ENCODE results near the gene MAX.
"Not testable (repeated sequence)": the region's sequence is repeated elsewhere in the genome, so short reads cannot be mapped to it uniquely, and the experiment has no call there.

MAX gene

GRCh38 chr14:65104791-65105190 is 2.5 kb upstream of the MAX start:
- no peak for DNase-seq (ENCODE audit: low read depth)

GRCh38 chr14:65103150-65103760 is 938 bp upstream of the MAX start:
- DNase-seq (ENCODE audit: low read depth), result no peak

GRCh38 chr14:65101631-65102440 is 481 bp downstream of the MAX start:
- DNase-seq (ENCODE audit: low read depth), result peak; percentile 18

- DNase-seq (ENCODE audit: low read depth), result no peak
Measured at GRCh38 chr14:65100922-65101541, 1.3 kb downstream of the MAX start.

GRCh38 chr14:65098586-65098985 is 3.7 kb downstream of the MAX start:
- no peak for DNase-seq (ENCODE audit: low read depth)

GRCh38 chr14:65096323-65097089 is 5.8 kb downstream of the MAX start:
- no peak for DNase-seq (ENCODE audit: low read depth)

GRCh38 chr14:65095633-65096205 is 6.6 kb downstream of the MAX start:
- no peak for DNase-seq (ENCODE audit: low read depth)

- DNase-seq (ENCODE audit: low read depth), result no peak
Measured at GRCh38 chr14:65092349-65092748, 10.0 kb downstream of the MAX start.

GRCh38 chr14:65087835-65088234 is 14.5 kb downstream of the MAX start:
- DNase-seq (ENCODE audit: low read depth), result not testable (repeated sequence)

- DNase-seq (ENCODE audit: low read depth), result not testable (repeated sequence)
Measured at GRCh38 chr14:65086686-65087085, 15.6 kb downstream of the MAX start.

GRCh38 chr14:65084554-65085505 is 17.5 kb downstream of the MAX start:
- no peak for DNase-seq (ENCODE audit: low read depth)

GRCh38 chr14:65082930-65083329 is 19.4 kb downstream of the MAX start:
- DNase-seq (ENCODE audit: low read depth), result no peak

GRCh38 chr14:65080960-65081747 is 21.2 kb downstream of the MAX start:
- DNase-seq (ENCODE audit: low read depth), result no peak

GRCh38 chr14:65079768-65080167 is 22.5 kb downstream of the MAX start:
- DNase-seq (ENCODE audit: low read depth), result no peak

- DNase-seq (ENCODE audit: low read depth), result no peak
Measured at GRCh38 chr14:65079201-65079600, 23.1 kb downstream of the MAX start.

- DNase-seq (ENCODE audit: low read depth), result no peak
Measured at GRCh38 chr14:65077318-65077717, 25.0 kb downstream of the MAX start.

- DNase-seq (ENCODE audit: low read depth), result no peak
Measured at GRCh38 chr14:65075628-65076325, 26.5 kb downstream of the MAX start.

- no peak for DNase-seq (ENCODE audit: low read depth)
Measured at GRCh38 chr14:65074449-65075150, 27.7 kb downstream of the MAX start.
